Fibroblast of the aortic adventitia (primary cell): Measurements from ENCODE around the gene TIPRL. TPM values are rescaled to one million over a fixed set of nuclear protein-coding genes. Genes with fewer than 3 reads are reported as not detected.

Experiments
- DNase-seq: peaks from one replicate; pipeline ENCODE4 v3.0.0-alpha.2; 2010; ENCODE audit warnings: low read depth
- H3K4me3 ChIP-seq: 2 replicates; pipeline ENCODE4 v1.5.1; 2011; ENCODE audit warnings: low read depth, mild to moderate bottlenecking, control low read depth, low read length, moderate library complexity
- total RNA-seq: library from RNA; depleted of rRNA; stranded (reverse); fragments of >200 nt; gene quantifications from 2 replicates; pipeline ENCODE4 v1.2.3, GENCODE V29; 2012; ENCODE audit warnings: low replicate concordance
- TF ChIP-seq, protein P1 (sequence below): IDR thresholded peaks from 2 replicates; pipeline ENCODE4 v1.5.1; 2011; ENCODE audit warnings: mild to moderate bottlenecking, low read length, control low read depth, inconsistent platforms; ENCODE audit not compliant: insufficient read depth

TIPRL gene
- total RNA-seq, 1 donor: 41.7 TPM

DNA sequence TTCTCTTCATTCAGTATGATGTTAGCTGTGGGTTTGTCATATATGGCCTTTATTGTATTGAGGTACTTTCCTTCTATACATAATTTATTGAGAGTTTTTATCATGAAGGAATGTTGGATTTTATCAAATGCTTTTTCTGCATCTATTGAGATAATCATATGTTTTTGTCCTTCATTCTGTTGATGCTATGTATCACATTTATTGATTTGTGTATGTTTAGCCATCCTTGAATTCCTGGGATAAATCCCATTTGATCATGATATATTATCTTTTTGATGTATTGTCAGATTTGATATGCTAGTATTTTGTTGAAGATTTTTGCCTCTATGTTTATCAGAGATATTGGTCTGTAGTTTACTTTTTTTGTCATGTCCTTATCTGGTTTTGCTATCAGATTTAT is 21.1 kb upstream of the TIPRL start:
- TF ChIP-seq, protein P1, sequence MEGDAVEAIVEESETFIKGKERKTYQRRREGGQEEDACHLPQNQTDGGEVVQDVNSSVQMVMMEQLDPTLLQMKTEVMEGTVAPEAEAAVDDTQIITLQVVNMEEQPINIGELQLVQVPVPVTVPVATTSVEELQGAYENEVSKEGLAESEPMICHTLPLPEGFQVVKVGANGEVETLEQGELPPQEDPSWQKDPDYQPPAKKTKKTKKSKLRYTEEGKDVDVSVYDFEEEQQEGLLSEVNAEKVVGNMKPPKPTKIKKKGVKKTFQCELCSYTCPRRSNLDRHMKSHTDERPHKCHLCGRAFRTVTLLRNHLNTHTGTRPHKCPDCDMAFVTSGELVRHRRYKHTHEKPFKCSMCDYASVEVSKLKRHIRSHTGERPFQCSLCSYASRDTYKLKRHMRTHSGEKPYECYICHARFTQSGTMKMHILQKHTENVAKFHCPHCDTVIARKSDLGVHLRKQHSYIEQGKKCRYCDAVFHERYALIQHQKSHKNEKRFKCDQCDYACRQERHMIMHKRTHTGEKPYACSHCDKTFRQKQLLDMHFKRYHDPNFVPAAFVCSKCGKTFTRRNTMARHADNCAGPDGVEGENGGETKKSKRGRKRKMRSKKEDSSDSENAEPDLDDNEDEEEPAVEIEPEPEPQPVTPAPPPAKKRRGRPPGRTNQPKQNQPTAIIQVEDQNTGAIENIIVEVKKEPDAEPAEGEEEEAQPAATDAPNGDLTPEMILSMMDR: no peak
- DNase-seq: no peak

DNA sequence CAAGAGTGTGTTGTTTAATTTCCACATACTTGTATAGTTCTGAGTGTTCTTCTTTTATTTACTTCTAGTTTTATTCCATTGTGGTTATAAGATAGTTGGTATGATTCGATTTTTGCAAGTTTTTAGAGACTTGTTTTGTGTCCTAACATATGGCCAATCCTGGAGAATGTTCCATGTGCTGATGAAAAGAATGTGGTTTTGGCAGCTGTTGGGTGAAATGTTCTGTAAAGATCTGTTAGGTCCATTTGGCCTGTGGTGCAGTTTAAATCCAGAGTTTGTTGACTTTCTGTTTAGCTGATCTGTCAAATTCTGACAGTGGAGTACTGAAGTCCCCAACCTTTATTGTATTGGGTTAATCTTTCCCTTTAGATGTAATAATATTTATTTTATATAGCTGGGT is 19.5 kb upstream of the TIPRL start:
- DNase-seq: no peak
- TF ChIP-seq, protein P1: no peak
- no peak overlapping the region for H3K4me3 ChIP-seq

More for the DNA sequence above, 21.1 kb upstream of the TIPRL start:
- no peak overlapping the region for H3K4me3 ChIP-seq

DNA sequence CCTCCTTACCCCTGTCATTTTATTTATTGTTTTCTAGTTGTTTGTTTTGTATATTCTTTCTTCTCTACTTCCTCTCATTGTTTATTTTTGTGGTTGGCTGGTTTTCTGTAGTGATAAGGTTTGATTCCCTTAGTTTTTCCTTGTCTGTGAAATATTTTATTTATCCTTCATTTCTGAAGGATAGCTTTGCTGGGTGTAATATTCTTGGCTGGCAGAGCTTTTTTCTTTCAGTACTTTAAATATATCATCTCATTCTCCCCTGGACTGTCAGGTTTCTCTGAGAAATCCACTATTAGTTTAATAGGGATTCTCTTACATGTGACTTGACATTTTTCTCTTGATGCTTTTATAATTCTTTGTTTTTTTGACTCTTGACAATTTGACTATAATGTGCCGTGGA is 18.8 kb upstream of the TIPRL start:
- TF ChIP-seq, protein P1: no peak
- H3K4me3 ChIP-seq: no peak overlapping the region
- no peak for DNase-seq

DNA sequence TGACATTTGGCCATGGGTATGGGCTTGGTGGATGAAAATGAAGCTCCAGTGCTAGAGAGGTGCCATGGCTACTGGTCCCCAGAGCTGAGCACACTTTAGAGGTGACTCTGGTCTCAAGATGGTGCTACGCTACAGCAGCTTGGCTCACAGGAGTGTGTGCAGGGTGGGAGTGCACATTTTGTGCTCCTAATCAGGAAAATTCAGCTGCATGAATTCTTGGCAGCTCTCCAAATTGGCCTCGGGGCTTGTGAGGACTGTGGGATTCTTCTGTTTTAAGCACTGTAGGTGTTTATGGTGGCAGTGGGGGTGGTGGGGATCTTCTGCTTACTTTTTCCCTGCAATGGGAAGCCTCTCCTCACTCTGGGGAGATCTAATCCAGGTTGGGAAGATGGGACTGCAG is 17.3 kb upstream of the TIPRL start:
- TF ChIP-seq, protein P1: no peak
- H3K4me3 ChIP-seq: no peak overlapping the region
- peak; percentile 13 for DNase-seq

- TF ChIP-seq, protein P1: no peak
- H3K4me3 ChIP-seq: no peak overlapping the region
- no peak for DNase-seq
Measured at GRCh38 chr1:168163670-168164069, 15.1 kb upstream of the TIPRL start.

DNA sequence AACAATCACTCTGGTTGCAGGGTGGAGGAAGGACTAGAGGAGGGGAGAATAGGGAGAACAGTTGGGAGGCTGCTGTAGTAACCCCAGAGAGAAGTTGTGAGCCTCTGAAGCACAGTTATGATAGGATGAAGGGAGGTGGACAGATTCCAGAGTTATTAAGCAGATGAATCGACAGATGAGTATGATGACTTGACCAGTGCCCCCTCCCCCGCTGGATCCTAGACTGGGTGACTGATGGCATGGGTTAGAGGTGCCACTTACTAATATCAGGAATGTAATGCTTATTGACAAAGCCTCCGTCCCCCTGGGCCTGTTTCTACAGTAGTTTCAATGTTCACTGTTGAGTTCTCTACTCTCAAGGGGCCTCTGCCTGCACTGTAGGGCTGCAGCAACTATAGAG is 14.0 kb upstream of the TIPRL start:
- TF ChIP-seq, protein P1: no peak
- no peak for DNase-seq
- no peak overlapping the region for H3K4me3 ChIP-seq

GRCh38 chr1:168167806-168168205 is 11.0 kb upstream of the TIPRL start:
- TF ChIP-seq, protein P1: no peak
- H3K4me3 ChIP-seq: no peak overlapping the region
- DNase-seq: peak; percentile 17
